ENCODE data around the gene CLDN20. TPM values are rescaled to one million over a fixed set of nuclear protein-coding genes. Genes with fewer than 3 reads are reported as not detected.
"Not testable (repeated sequence)": the region's sequence is repeated elsewhere in the genome, so short reads cannot be mapped to it uniquely, and the experiment has no call there.

Gene CLDN20
- total and polyA plus RNA-seq, 10 of the 15 experiments (the other 5 are each of a cell fraction or from before 2014, with no cell fraction given), result 0.13 to 0.23 TPM; not detected in 8

DNA sequence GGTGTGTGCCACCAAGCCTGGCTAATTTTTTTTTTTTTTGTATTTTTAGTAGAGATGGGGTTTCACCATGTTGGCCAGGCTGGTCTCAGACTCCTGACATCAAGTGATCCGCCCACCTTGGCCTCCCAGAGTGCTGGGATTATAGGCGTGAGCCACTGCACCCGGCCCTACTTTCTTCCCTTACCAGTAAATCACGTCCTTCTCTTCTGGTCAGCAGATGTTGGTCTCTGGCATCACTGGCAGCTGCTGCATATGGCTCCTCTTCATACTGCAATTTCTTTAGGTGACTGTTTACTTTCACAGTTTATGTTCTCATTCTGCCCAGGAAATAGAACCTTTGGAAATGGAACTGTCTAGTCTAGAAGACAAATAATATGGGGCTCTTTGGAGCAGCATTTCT, 32.8 kb upstream of the CLDN20 start:
- ATAC-seq; in situ Hi-C loops (cut with MboI); H4K20me1 ChIP-seq (ENCODE audit: control insufficient read depth, insufficient read depth); H3K4me3 ChIP-seq; H3K27me3 ChIP-seq (replicated peaks in 1 of 2; ENCODE audit: control insufficient read depth in 2 of 2, insufficient read depth in 2 of 2, low read length in 1 of 2); H3K9me3 ChIP-seq (replicated peaks; ENCODE audit: control insufficient read depth, insufficient read depth, low read length); RAD21 ChIA-PET (ENCODE audit: unreplicated experiment); FAIRE-seq; H3K27ac ChIP-seq (ENCODE audit: control insufficient read depth, insufficient read depth); H2AFZ ChIP-seq (ENCODE audit: control insufficient read depth, low read depth, low read length); H3K4me1 ChIP-seq (ENCODE audit: control insufficient read depth, insufficient read depth, low read length); H3K79me2 ChIP-seq (ENCODE audit: control insufficient read depth, insufficient read depth, low read length); intact Hi-C loops (cut with micrococcal nuclease; ENCODE audit: unreplicated experiment); DNase-seq (ENCODE audit: low read depth, low spot score); H3K9ac ChIP-seq (ENCODE audit: control insufficient read depth, insufficient read depth, low read length); H3K36me3 ChIP-seq (ENCODE audit: control insufficient read depth in 2 of 2, insufficient read depth in 2 of 2, low read length in 1 of 2); H3K4me2 ChIP-seq (ENCODE audit: control insufficient read depth, insufficient read depth); BruUV-seq (replicated peaks): not testable (repeated sequence)
- CTCF ChIA-PET, result interaction anchor here (1.5 kb wide), 1 partner anchor 13 kb away, joined by 4 read pairs; no protein-coding TSS in a partner anchor
- WGBS (ENCODE audit: insufficient coverage, insufficient replicate concordance, low lambda C conversion rate, missing lambda C conversion rate), result 98% methylated on average over 4 of the region's 4 CpGs
- SMC1A ChIA-PET (ENCODE audit: uncharacterized antibody, unreplicated experiment), result interaction anchor here (0.6 to 2.2 kb wide), 2 partner anchors 17 to 85 kb away, joined by 4 to 6 read pairs; no protein-coding TSS in a partner anchor
- POLR2A ChIA-PET, result interaction anchor here (0.9 kb wide), 1 partner anchor 8 kb away, joined by 3 read pairs; no protein-coding TSS in a partner anchor

DNA sequence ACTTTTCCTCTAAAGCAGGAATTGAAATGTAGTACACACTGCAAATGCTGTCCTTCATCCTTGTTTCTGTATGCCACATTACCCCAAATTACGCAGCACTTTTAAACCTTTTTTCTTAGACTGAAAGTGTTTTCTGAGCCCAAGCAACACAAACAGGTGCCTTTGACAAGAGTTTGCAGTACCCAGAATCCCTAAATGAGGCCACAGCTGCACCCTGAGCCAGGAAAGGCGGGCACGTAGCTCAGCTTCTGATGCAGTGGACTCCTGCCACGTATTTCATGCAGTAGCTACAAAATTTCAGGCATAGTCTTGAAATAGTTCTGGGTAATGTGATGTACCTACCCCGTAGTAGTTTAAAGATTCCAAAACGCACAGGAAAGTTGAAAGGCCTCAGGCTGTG, 31.0 kb upstream of the CLDN20 start:
- in situ Hi-C loops (cut with MboI), result no loop called here
- no peak for DNase-seq (ENCODE audit: low read depth, low spot score)
- H3K4me3 ChIP-seq, result no peak overlapping the region
- H2AFZ ChIP-seq (ENCODE audit: control insufficient read depth, low read depth, low read length), result no peak overlapping the region
- POLR2A ChIA-PET, result no interaction called here
- no TSS peak for BruUV-seq (replicated peaks)
- WGBS (ENCODE audit: insufficient coverage, insufficient replicate concordance, low lambda C conversion rate, missing lambda C conversion rate), result 78% methylated on average over 6 of the region's 6 CpGs
- H4K20me1 ChIP-seq (ENCODE audit: control insufficient read depth, insufficient read depth), result no peaks in the 10 kb centered on the region
- H3K4me1 ChIP-seq (ENCODE audit: control insufficient read depth, insufficient read depth, low read length), result peaks cover 4% of the 10 kb centered on the region
- RAD21 ChIA-PET (ENCODE audit: unreplicated experiment), result interaction anchor here (0.7 kb wide), 1 partner anchor 15 kb away, joined by 5 read pairs; no protein-coding TSS in a partner anchor
- no peak for FAIRE-seq
- CTCF ChIA-PET, result interaction anchor here (1.0 to 4.7 kb wide), 2 partner anchors 14 to 56 kb away, joined by 3 to 20 read pairs; no protein-coding TSS in a partner anchor
- H3K9ac ChIP-seq (ENCODE audit: control insufficient read depth, insufficient read depth, low read length), result no peak overlapping the region
- no peak overlapping the region for H3K4me2 ChIP-seq (ENCODE audit: control insufficient read depth, insufficient read depth)
- intact Hi-C loops (cut with micrococcal nuclease; ENCODE audit: unreplicated experiment), result no loop called here
- no peak for ATAC-seq
- H3K27ac ChIP-seq (ENCODE audit: control insufficient read depth, insufficient read depth), result no peak overlapping the region
- no peaks in the 10 kb centered on the region for H3K79me2 ChIP-seq (ENCODE audit: control insufficient read depth, insufficient read depth, low read length)
- no peaks in the 10 kb centered on the region; a peak in 2 of 4 replicates for H3K36me3 ChIP-seq (ENCODE audit: control insufficient read depth in 2 of 2, insufficient read depth in 2 of 2, low read length in 1 of 2)
- SMC1A ChIA-PET (ENCODE audit: uncharacterized antibody, unreplicated experiment), result interaction anchor here (0.8 to 3.0 kb wide), 3 partner anchors 8 to 54 kb away, joined by 3 to 14 read pairs (median 4); no protein-coding TSS in a partner anchor
- H3K27me3 ChIP-seq (replicated peaks in 1 of 2; ENCODE audit: control insufficient read depth in 2 of 2, insufficient read depth in 2 of 2, low read length in 1 of 2), result no peaks in the 10 kb centered on the region
- no peaks in the 10 kb centered on the region; the same call in 2 of the 3 replicates for H3K9me3 ChIP-seq (replicated peaks; ENCODE audit: control insufficient read depth, insufficient read depth, low read length)
- TF ChIP-seq E2F4 (IDR thresholded peaks at IDR 0.05; ENCODE audit: low read depth, low read length) (no peak), ZNF24 (IDR thresholded peaks at IDR 0.05) (no peak), RB1 (IDR thresholded peaks at IDR 0.05; ENCODE audit: borderline replicate concordance) (no peak), NFYA (IDR thresholded peaks at IDR 0.05; ENCODE audit: borderline replicate concordance, low read depth, low read length) (no peak), IKZF2 (IDR thresholded peaks at IDR 0.05) (no peak), CHD4 (IDR thresholded peaks at IDR 0.05) (no peak), KDM1A (IDR thresholded peaks at IDR 0.05; ENCODE audit: borderline replicate concordance) (no peak)
- TF ChIP-seq, protein P1, sequence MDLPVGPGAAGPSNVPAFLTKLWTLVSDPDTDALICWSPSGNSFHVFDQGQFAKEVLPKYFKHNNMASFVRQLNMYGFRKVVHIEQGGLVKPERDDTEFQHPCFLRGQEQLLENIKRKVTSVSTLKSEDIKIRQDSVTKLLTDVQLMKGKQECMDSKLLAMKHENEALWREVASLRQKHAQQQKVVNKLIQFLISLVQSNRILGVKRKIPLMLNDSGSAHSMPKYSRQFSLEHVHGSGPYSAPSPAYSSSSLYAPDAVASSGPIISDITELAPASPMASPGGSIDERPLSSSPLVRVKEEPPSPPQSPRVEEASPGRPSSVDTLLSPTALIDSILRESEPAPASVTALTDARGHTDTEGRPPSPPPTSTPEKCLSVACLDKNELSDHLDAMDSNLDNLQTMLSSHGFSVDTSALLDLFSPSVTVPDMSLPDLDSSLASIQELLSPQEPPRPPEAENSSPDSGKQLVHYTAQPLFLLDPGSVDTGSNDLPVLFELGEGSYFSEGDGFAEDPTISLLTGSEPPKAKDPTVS (IDR thresholded peaks at IDR 0.05; ENCODE audit: low read depth, low read length), result no peak
- TF ChIP-seq, protein P2, sequence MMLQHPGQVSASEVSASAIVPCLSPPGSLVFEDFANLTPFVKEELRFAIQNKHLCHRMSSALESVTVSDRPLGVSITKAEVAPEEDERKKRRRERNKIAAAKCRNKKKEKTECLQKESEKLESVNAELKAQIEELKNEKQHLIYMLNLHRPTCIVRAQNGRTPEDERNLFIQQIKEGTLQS (IDR thresholded peaks at IDR 0.05; ENCODE audit: borderline replicate concordance, extremely low read depth, low read depth, low read length), result no peak
- TF ChIP-seq, protein P3, sequence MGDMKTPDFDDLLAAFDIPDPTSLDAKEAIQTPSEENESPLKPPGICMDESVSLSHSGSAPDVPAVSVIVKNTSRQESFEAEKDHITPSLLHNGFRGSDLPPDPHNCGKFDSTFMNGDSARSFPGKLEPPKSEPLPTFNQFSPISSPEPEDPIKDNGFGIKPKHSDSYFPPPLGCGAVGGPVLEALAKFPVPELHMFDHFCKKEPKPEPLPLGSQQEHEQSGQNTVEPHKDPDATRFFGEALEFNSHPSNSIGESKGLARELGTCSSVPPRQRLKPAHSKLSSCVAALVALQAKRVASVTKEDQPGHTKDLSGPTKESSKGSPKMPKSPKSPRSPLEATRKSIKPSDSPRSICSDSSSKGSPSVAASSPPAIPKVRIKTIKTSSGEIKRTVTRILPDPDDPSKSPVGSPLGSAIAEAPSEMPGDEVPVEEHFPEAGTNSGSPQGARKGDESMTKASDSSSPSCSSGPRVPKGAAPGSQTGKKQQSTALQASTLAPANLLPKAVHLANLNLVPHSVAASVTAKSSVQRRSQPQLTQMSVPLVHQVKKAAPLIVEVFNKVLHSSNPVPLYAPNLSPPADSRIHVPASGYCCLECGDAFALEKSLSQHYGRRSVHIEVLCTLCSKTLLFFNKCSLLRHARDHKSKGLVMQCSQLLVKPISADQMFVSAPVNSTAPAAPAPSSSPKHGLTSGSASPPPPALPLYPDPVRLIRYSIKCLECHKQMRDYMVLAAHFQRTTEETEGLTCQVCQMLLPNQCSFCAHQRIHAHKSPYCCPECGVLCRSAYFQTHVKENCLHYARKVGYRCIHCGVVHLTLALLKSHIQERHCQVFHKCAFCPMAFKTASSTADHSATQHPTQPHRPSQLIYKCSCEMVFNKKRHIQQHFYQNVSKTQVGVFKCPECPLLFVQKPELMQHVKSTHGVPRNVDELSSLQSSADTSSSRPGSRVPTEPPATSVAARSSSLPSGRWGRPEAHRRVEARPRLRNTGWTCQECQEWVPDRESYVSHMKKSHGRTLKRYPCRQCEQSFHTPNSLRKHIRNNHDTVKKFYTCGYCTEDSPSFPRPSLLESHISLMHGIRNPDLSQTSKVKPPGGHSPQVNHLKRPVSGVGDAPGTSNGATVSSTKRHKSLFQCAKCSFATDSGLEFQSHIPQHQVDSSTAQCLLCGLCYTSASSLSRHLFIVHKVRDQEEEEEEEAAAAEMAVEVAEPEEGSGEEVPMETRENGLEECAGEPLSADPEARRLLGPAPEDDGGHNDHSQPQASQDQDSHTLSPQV (IDR thresholded peaks at IDR 0.05), result no peak

Data from GM12878 (cell line).